ENCODE measurements around the gene PACRG.

DNA sequence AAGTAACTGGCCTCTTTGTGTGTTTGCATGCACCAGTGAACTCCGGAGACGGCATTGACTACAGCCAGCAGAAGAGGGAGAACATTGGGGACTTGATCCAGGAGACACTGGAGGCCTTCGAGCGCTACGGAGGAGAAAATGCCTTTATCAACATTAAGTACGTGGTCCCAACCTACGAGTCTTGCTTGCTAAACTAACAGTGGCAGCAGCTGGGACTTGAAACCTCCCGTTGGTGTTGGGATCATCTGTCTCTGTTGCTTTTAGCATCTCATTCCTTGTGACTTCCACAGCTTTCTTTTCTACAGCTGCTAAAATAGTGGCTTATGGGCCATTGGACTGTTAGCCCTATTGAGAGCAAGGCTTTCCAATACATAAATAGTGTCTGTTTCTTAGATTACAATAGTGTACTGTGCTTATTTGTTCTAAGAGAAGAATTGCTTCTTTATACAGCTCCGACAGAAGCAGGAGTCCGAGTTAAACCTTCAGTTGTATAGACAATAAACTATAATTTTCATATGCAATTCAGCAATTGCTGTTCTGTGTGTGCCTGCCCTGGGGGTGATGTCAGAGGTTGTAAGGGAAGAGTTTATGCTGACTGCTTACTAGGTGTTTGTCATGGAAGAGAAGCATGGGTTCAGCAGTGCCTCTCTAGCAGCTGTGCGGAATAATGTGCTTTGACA is 587.2 kb downstream of the PACRG start:
- TF ChIP-seq, protein P1, sequence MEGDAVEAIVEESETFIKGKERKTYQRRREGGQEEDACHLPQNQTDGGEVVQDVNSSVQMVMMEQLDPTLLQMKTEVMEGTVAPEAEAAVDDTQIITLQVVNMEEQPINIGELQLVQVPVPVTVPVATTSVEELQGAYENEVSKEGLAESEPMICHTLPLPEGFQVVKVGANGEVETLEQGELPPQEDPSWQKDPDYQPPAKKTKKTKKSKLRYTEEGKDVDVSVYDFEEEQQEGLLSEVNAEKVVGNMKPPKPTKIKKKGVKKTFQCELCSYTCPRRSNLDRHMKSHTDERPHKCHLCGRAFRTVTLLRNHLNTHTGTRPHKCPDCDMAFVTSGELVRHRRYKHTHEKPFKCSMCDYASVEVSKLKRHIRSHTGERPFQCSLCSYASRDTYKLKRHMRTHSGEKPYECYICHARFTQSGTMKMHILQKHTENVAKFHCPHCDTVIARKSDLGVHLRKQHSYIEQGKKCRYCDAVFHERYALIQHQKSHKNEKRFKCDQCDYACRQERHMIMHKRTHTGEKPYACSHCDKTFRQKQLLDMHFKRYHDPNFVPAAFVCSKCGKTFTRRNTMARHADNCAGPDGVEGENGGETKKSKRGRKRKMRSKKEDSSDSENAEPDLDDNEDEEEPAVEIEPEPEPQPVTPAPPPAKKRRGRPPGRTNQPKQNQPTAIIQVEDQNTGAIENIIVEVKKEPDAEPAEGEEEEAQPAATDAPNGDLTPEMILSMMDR (conservative IDR thresholded peaks at IDR 0.05; ENCODE audit: low read length), result no peak
- TF ChIP-seq EZH2phosphoT487 (IDR thresholded peaks at IDR 0.05; ENCODE audit: borderline replicate concordance, low read depth, low read length), result no peak

Measured in OCI-LY7 (cell line).